Measurements from ENCODE around the gene TEPSIN.

The TEPSIN gene

DNA sequence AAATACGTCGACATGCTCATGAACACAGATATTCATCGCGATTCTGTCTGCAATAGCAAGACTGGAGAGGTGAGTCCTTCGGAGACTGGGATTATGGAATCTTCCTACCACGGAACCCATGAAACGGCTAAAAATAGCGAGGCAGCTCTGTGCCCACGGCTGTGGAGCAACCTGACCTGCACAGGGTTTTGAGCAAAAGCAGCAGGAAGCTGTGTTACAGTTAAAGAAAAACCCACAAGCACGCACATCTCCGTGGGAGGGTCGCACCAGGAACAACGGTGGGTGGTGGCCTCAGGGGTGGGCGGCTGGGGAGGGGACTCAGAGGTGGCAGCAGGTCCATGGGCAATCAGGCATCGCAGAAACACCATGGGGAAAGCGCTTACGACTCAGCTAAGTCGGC lies 31.4 kb upstream of the TEPSIN start:
- no peak for DNase-seq

DNA sequence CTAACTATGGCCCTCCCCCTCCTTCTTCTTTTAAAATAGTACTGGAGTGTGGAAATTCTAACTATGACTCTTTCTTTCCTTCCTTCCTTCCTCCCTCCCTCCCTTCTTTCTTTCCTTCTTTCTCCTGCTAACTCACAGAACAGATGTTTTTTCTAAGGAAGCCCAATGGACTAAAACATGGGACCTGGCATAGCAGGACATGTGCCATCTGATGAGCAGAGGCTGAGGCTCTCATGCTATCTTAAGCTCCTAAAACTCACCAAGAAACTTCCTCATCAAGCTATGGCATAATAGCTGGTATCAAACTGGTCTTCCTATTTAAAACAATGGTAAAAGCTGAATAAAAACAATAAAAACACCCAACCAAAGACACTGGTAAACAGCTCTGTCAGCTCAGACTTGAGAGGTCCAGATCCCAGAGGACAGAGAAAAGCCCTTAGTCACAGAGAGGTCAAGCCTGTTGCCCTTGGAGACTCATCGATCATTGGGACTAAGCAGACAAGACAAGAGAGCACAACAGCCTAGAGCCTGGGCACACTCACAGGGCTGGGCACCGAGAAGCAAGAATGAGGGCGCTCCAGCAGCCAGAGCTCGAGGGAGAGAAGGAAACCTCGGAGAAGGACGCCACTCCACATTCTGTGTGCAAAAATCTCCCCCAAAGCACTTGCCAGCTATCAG lies 28.7 kb upstream of the TEPSIN start:
- no peak for DNase-seq

DNA sequence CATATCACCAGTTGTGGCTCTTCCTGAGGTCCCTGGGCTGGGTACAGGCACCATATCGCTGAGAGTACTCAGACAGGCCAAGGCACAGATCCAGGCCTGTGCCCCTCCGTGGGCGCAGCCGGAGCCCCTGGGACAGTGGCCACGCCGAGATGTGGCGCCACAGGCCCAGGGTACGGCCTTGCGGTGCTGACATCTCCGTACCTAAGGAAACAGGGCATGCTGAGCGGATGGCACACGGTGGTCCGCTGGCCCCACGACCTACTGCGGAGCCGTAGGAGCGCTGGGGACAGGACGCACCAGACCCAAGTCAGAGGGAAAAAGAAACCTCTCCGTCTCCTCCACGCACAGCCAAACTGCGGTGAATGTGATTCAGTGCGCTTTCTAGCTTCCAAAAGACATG lies 26.7 kb upstream of the TEPSIN start:
- no peak for DNase-seq

DNA sequence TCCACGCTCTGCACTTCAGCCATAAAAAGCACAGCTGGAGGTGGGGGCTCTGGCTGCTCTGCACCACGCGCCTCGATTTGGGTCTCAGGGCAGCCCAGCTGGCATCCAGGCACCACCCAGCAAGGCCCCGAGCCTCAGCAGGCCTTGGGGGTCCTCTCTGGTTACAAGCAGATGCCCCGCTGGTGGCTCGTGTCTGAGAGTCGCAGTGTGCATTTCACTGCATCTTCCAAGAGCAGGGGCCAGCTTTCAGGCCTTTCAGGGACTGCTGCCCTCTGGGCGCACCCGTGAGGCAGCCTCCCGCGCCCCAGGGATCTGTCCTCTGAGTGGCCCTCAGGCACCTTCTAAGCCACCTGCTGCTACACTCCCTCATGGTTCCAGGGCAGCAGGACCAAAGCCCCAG lies 25.8 kb upstream of the TEPSIN start:
- no peak for DNase-seq

DNA sequence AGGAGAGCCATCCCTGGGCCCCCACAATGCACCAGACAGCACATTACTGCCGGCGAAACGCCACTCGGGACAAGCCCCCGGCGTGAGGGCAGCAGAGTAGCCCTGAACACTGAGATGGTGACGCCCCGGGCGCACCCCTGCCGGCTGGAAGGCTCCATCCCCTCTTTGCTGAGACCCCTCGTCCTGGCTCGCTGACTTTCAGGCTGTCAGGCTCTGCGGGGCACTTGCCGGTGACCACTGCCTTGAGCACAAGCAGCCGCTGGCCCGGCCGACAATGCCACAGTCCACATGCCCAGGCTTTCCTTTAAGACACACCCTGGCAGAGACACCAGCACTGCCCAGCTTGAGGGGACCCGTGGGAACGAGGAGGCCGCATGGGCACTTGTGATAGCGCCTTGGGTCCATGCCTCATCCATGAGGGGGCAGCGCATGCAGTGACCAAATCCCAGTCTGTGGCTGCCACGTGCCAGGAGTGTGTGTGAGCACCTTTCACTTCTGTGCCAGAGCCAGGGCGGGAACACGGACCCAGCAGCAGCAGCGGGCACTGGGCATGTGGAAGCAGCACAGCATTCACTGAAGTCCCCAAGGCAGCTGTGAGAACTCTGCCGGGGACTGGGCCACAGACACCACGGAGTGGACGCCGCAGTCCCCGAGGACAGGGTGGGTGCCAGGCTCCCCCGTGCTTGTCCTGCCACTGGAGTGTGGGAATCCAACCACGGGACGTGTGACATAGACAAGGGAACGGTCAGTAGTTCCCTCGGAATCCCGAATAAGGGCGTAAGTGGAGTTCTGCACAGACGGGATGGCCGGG lies 24.7 kb upstream of the TEPSIN start:
- no peak for DNase-seq

DNA sequence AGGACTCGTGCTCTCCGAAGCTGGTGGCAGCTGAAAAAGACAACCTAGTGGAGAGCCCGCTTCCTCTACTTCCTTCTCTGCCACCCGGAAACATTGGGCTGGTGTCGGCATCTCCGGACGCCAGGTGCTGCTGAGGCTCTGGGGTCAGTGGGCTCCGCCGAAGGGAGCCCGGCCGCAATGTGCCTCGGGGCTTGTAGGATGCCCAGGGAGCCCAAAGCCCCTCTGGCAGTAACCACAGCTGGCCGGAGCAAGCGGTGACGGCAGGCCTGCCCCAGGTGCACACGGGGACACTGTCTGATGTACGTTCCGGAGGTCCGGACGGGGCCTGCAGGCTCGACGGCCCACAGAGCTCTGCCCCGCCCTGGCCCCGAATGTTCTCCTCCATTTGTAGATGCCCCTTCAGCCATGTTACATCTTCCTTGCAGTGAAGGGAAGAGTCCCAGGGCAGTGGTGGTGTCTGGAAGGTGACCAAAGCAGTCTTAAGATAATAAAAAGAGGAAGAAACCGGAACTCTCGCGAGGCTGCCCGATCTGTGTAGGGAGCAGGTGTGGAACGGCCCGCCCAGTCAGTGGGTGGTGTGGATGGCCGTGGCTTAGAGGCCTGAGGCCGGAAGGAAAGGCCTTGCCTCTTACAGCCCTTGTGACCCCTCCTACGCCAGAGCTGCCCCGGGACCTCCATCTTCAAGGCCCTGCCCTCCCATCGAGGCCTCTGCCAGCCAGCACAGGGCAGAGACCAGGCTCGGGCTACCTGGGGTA lies 22.9 kb upstream of the TEPSIN start:
- DNase-seq, result no peak

DNA sequence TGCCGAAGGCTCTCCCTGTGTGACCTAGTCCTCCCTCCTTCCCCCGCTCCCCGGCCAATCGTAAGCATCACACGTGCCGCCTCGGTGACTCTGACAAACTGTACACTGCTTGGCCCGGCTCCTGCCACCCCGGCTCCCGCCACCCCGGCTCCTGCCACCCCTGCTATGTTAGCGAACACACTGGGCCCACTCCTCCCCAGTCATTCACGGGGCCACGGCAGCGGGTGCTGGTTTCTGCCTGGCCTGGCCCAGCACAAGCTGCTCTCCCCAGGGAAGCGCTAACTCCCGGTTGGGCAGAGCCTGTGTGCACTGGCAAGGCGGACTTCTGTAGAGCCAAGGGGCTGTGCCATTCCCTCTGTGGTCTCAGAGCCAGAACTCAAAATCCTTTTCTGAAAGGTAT lies 22.2 kb upstream of the TEPSIN start:
- no peak for DNase-seq

DNA sequence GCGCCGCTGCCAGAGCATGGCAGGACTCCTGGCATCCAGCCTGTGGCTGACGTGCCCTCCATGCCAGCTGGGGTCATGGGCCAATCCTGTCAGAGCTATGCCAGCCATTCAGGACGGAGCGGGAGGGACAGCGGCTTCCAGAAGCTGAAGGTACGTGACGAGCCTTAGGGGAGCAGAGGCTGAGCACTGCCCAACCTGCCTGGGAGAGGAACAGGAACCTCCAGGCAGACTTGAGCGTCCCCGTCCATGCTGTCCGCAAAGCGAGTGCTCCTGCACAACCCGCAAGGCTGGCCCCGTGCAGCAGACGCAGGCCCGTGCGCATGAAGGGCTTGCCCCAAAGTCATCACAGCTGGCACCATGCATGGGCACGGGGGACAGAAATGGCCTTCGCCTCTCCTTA lies 21.8 kb upstream of the TEPSIN start:
- no peak for DNase-seq

DNA sequence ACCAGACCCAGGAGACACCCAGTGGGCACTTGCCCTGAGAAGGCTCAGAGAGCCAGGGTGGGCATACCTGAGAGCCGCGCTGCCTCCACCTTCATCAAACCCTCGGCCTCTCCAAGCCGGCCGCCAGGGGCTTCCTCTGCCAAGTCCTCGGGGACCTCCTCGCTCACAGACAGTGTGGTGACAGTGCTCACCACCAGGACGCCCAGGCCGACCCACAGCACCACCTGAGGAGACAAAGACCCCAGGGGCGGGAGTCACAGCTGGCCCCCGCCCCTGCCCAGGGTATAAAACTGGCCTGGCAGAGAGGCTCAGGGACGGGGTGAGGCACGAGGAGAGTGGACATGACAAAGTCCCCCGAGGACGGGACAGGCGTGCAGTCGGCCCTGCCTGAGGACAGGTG lies 21.3 kb upstream of the TEPSIN start:
- DNase-seq, result no peak

DNA sequence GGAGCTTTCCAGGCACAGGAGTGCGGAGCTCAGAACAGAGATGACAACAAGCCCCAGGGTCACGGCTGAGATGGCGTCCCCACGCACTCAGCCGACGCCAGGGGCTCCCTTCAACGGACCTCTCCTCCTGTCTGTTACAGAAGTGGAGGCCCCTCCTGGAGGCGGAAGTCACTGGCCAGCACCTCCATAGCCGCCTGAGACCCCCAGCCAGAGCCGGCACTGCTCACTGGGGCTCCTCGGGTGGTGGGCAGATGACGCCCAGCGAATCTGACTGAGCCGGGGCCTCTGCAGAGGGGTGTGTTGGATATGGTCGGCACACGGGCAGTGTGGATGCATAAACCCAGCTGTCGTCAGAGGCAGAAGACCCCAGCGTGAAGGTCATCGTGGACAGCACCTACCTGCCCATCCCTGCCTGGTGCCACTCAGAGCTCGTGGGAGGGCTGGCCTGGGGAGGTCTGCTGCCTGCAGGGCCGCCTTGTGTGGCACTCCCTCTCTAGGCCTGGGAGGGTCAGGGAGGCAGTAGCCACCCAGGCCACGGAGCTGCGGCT lies 20.3 kb upstream of the TEPSIN start:
- DNase-seq, result no peak

DNA sequence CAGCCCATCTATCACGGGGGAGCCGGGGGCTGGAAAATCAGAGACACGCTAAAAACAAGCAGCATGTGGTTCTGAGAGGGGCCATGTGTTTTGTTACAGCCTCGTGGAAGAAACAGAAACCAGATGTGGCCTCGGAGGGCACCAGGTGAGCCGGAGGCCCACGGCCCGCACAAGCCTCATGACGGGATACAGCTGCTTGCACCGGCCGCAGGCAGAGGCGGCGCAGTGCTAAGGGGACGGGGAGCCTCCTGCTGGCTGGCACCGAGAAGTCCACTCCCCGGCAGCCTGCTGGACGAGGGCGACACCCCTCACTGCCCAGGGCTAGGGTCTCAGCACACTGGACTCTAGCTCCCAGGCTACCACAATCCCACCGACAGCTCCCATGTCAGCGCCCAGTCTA lies 19.4 kb upstream of the TEPSIN start:
- no peak for DNase-seq

DNA sequence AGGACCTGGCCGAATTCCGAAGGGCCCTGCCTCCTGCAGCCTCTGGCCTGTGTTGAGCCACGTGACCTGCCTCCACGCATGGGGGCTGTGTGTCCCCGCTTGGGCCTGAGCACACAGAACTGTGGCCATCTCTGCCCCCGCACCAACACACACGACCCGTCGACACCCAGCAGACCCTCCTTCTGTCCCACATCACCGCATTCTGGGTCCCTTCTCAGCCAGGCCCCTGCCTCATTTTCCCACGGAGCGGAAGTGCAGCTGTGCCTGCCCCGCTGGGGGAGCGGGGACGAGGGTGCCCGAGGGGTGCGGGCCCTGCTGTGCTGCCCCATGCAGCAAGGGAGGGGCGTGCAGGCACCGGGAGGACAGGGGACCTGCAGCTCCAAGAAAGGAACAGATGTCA lies 18.7 kb upstream of the TEPSIN start:
- DNase-seq, result no peak

DNA sequence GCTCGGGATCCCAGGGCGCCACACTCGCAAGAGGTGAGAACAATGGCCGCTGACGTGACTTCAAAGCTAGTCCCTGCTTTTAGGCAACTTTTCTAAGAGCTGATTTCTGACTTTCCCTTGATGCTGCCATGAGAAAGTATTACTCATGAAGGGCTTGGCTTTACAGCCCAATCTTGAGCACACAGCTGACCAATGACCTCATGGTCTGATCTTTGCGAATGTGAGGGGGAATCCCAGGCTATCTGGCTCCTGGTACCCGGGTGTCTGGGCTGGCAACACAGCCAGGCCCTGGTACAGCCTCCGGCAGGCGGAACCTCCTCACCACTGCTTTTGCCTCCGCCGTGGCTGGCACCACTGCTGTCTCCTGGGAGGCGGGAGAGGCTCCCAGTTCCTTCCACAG lies 17.8 kb upstream of the TEPSIN start:
- DNase-seq, result no peak

DNA sequence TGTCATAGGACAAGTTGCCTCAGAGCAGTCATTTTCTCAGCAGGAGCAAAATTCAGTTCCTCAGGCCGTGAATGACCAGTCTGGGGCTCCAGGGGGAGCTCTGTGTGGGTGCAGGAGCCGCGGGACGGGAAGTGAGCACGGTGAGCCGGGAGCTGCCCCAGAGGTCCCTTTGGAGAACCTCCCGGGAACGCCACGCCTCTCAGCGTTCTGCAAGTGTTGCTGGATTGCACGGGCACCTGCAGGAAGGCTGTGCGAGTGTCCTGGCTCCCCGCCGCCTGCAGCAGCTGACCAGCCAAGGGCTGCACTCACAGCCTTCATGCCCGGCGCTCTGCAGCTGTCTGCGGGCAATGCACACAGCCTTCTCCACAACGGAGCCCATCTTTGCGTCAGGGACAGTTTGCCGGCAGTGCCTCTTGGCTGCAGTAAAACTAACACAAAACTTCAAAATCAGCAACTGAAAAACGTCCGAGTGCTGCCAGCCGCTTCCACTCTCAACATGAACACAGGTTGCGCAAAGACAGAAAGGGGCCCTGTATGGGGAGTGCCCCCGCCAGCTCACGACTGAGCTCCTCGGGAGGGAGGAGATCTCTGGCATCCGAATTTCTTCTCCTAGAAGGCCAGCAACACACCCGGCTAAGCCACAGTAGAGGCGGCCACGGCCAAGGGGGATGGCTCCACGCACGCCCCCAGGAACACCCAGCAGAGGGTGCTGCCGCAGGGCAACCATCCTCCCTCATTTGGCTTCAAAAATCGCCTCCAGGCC lies 16.3 kb upstream of the TEPSIN start:
- peak; percentile 69 for DNase-seq

DNA sequence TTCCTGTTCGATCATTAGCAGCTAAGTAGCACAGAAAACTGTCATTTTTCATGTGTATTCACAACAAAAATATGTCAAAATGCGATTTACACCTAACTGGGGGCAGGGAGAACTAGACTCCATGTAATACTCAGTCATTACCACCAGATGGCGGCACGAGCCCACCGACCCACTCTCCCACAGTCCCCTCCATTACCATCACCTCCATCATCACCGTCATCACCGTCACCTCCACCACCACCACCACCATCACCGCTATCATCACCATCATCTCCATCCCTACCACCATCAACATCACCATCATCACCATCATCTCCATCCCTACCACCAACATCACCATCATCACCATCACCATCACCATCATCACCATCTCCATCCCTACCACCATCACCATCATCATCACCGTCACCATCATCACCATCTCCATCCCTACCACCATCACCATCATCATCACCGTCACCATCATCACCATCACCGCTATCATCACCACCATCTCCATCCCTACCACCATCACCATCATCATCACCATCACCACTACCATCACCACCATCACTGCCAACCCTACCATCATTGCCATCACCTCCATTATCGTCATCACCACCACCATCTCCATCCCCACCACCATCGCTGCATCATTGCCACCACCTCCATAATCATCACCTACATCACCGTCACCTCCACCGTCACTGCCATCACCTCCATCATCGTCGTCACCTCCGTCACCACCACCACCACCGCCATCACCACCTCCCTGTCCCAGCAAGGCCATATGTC lies 14.7 kb upstream of the TEPSIN start:
- DNase-seq, result peak; percentile 32

DNA sequence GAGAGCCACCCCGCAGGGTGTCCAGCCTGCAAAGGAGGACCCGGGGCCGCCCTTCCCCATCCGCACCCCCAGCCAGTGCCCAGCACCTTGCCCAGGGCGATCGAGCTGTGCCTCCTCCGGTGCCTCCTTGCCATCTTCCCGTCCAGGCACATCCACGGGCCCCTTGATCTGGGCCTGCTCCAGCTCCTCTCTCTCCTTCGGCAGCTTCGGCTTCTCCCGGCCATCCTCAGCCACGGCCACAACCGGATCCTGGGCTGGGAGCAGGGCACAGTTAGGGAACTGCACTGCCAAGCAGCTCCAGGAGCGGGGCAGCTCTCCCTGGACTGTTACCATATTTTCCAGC lies 14.1 kb upstream of the TEPSIN start:
- no peak for DNase-seq

DNA sequence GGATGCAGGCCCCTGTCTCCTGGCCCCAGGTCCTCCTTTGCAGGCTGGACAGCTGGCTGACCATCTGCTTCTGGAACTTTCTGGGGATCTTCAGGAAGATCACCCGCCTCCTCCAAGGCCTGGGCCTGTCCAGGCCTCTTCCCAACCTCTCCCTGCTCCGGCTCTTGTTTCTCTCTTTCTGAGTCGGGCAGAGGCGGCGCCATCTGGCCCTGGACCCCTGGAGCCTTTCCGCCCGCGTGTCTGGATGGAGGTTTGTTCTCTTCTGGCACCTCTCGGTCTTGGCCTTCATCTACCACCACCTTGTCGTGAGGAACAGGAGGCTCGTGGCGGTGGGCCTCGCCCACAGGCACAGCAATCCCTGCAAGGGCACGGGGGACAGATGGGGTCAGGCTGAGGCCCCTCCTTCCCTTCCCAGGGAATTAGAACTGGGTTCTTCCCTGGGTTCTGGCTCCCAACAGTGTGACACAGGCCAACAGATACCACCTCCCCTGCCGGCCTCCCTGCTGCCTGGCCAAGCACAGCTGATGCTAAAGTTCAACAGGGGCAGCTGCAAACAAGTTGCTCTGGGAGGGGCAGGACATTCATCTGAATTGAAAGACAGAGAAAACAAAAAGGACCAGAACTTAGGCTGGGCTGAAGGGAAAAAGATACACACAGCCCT lies 13.6 kb upstream of the TEPSIN start:
- DNase-seq, result no peak

DNA sequence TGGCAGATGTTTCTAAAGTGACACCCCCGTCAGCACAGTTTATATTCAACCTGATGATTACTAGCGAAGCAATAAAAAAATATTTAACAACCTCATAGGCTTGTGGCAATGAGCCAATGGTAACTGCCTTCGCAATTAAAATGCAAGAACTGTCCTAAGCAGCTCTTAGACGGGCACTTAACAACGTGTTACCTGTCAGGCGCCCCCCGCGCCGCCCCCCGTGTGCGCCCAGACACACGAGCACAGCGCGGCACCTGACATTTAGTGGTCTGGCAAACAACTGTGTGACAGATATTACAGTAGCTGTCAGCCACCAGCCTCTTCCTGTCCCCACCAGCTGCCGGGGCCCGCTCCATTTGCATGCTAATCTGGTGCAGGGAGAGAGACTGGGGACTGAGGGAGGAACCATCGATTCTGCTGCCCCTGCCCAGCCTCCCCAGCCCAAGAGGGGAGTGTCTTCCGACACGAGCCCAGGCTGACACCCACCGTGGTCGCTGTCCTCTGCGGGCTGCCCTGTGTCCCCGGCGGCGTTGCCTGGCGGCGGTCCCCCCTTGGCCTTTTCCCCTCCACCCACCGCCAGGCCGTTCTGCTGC lies 12.9 kb upstream of the TEPSIN start:
- no peak for DNase-seq

DNA sequence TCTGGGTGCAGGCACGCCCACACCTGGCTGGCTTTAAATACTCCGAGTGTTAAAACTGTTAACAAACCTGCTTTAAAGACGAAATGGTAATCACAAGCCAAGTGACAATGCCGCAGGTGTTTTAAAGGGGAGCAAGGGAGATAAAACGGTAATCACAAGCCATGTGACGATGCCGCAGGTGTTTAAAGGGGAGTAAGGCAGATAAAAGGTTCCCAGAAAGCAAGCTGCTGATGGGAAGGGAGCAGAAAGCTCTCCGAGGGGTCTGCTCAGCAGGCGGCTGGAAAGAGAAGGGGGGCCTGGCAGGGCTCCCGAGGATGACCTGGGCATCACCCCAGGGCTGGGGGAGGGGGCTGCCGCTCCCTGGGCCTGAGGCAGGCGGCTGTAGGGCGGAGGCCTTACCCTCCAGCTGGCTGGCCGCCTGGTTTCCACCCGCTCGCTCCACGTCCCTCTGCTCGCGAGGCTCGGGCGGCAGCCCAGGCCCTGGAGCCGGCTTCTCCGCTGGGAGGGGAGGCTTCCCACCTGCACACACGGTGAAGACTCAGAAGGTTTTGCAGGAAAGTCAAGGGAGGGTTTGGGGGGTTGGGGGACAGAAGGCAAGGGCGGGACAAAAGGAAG lies 12.3 kb upstream of the TEPSIN start:
- no peak for DNase-seq

DNA sequence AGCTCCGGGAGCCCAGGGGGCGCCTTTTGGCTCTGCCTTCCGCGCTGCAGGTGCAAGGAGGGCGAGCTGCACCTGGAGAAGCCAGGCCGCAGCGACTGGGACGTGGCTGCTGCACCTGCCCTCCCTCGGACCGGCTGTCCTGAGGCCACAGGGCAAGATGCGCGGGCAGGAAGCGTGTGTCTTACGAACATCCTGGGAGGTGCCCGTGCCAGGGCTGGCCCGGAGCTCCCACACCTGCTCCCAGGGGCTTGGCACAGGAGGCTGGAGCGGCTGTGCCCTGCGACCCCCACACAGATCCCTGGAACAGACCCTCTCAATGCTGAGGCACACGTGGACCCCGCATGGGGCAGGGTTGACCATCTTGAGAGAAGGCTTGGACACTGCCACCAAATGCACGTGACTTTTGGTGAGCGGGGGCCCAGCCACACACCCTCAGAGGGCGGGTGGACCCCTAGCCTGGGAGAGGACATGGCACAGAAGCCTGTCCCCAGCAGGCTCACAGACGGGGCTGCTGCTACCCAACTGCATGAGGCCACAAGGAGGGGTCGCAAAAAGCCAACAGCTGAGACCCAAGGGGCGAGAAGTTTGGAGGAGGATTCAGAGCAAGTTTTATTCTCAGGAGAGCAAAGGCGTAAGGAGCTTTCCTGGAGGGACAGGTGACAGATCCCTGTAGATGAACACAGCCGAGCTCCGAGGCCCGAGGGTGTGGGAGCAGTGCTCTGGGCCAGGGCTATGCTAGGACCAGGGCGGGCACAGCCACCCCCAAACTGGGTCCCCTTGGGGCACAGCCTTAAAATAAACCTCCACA lies 11.6 kb upstream of the TEPSIN start:
- no peak for DNase-seq
